Smooth muscle cell of the brain vasculature (primary cell): Measurements from ENCODE around the gene MBTD1.
"Not testable (repeated sequence)": the region's sequence is repeated elsewhere in the genome, so short reads cannot be mapped to it uniquely, and the experiment has no call there.

Experiments
- DNase-seq: peaks from one replicate; pipeline ENCODE4 v3.0.0-alpha.2; 2012; ENCODE audit warnings: low read depth, low spot score

Gene MBTD1

DNA sequence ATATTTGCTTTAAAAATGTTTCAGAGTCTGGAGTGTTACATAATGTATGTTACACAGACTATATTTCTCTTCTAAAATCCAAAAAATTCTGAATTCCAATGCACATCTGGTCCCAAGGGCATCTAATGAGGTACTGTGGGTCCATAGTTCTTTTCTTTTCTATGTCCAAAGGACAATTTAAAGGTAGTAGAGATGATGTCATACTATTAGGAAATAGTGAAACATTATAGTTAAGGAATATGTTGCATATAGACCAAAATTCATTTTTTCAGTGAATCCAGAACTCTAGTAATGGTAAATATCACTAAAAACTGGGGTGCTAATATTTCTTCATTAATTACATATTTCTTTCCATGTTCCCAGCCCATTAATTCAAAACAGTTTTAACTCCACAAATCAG lies 70.7 kb downstream of the MBTD1 start:
- DNase-seq = no peak

DNA sequence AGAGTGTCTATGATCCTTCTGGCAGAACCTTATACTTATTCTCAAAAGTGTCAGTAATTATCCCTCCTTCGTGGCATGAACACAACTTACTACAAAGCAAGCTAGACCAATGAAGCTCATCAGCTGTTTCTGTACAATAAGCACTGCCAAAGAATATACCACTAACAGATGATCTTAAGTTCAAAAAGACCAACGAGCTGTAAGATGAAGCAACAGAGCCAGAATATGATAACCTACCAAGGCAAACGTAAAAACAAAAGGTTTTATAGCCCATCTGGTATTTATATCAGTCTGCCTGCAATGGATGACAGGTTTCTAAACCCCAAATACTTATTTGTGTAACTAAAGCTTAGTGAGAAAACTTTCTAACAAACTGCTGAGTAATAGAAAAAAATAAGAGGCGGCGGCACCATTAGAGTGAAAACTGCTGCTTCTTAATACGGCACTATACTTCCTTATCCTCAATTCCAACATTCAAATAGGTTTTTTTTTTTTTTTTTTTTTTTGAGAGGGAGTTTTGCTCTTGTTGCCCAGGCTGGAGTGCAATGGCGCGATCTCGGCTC lies 71.5 kb downstream of the MBTD1 start:
- no peak for DNase-seq

DNA sequence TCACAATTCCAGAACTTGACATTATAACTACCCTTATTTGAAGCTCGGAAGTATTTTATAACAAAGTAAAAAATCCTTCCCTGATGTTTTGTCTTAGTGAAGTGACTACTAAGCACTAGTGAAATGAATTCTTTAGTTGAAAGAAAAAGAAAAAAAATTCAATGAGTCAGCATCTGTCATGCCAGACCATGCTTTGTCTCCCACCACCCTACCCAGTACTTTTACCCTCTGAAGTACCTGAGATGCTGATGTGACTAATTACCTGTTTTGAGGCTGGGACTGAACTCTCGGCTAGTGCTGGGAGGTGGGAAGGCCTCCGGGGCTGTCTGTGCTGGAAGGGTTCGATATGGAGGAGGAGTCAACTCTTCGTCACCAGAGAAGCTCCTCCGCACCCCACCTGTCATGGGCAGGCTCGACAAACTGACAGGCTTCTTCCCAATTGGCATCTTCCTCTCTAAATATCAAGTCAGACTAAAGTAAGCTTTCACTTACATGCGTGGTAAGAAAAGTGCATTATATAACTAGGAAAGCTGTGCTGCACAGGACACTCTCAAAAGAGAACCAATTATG lies 74.0 kb downstream of the MBTD1 start:
- no peak for DNase-seq

DNA sequence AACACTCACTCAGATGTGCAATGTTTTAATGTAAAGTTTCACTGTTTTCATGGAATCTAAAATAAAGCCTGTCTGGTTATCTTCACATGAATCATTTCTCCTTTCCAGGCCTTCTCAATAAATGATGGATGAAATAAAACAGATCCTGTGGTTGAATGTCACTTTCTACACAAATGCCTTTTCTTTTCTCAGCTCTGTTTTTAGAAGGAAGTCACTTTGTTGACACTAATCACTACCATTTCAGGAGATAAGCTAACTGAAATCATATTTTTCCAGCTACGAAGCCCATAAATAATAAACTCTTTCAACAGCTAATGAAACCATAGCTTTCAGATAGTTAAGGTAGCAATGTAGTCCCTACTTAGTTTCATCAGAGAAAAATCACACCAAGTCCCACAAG lies 75.7 kb downstream of the MBTD1 start:
- no peak for DNase-seq

DNA sequence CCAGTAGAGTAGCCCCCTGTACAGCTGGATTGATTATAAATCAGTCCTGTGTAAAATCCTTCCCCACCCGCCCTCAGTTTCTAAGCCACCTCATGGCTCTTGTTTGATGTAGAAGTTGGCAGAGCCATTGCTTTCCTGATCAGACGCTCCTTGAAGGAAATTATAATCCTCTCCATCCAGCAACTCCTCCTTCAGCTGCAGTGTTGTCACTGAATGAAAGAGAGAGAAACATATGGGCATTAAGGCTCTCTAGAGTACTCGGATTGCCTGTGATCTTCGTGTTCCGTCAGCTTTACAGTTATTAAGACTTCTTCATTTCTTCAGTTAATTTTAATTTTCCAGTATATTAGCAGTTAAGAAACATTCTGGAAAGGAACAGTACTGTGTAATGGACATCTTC lies 79.4 kb downstream of the MBTD1 start:
- DNase-seq = no peak

DNA sequence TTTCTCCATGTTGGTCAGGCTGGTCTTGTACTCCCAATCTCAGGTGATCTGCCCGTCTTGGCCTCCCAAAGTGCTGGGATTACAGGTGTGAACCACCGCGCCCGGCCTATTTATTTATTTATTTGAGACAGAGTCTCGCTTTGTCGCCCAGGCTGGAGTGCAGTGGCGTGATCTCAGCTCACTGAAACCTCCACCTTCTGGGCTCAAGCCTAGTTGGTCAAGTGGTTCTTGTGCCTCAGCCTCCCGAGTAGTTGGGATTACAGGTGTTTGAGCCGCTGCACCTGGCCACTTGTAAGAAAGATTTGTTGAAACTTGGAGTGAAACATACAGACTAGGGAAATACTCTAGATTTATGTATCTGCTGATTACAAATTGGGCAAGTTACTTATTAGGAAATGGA lies 87.8 kb downstream of the MBTD1 start:
- DNase-seq = not testable (repeated sequence)

DNA sequence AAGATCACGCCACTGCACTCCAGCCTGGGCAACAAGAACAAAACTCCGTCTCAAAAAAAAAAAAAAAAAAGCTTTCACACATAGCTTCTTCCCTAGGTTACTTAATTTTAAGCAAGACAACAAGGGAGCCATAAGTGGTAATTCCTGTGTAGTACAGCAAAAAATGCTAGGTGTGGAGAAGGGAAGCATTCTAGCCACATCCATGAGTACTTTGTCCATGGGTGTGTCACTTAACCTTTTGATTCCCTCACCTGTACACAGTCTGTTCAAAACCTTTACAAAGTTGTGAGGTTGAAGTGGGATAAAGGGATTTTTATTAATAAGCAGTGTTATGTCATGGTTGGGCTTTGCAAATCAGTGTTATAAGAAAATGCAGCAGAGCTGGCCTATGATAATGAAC lies 89.1 kb downstream of the MBTD1 start:
- DNase-seq = no peak

DNA sequence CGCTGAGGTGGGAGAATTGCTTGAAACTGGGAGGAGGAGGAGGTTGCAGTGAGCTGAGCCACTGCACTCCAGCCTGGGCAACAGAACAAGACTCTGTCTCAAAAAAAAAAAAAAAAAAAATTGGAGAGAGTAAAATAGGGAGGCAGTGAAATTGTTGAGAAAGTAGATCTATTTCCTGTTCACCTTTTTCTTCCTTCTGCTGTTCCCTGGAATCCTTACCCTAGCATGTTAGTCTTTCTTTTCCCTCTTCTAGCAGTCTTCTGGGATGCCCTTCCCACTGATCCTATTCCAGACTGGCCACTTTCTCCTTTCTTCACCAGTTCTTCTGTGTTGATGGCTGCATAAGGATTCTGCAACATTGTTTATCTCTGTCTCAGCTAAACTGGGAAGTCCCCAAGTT lies 90.5 kb downstream of the MBTD1 start:
- no peak for DNase-seq

DNA sequence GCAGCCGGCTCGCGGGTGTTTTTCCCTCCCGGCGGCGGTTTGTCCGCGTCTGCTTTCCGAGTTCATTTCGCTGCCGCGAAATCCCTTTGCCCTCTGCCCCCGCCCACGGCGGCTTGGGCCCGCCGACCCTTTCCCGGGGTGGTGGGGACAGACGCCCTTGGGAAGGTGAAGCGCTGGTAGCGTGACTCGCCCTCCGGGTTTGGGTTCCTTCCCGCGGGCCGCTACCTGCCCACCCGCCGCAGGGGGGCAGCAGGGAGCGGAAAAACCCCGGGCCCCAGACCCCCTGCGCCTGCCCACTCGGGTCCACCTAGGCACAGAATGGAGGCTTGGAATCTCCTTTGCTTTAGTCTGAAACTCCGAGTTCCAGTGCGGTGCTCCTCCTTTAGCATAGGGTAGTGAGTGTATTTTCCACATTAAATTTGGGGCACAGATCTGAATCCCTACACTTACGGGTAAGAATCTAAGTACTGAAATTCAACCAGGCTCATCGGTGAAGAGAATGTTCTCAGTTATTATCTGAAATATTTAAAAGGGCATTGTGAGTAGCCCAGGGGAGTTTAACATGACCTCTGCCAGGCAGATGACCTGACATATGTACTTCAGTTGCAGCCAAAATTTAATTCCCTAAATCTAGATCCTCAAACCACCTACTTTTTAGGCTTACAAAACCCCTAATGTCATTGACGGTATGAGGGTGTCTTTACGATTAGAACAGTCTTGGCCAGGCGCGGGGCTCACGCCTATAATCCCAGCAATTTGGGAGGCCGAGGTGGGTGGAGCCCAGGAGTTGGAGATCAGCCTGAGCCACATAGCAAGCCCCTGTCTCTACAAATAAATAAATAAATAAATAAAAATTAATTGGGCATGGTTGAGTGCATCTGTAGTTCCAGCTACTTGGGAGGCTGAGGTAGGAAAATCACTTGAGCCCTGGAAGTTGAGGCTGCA lies 92.6 kb downstream of the MBTD1 start:
- DNase-seq = no peak

DNA sequence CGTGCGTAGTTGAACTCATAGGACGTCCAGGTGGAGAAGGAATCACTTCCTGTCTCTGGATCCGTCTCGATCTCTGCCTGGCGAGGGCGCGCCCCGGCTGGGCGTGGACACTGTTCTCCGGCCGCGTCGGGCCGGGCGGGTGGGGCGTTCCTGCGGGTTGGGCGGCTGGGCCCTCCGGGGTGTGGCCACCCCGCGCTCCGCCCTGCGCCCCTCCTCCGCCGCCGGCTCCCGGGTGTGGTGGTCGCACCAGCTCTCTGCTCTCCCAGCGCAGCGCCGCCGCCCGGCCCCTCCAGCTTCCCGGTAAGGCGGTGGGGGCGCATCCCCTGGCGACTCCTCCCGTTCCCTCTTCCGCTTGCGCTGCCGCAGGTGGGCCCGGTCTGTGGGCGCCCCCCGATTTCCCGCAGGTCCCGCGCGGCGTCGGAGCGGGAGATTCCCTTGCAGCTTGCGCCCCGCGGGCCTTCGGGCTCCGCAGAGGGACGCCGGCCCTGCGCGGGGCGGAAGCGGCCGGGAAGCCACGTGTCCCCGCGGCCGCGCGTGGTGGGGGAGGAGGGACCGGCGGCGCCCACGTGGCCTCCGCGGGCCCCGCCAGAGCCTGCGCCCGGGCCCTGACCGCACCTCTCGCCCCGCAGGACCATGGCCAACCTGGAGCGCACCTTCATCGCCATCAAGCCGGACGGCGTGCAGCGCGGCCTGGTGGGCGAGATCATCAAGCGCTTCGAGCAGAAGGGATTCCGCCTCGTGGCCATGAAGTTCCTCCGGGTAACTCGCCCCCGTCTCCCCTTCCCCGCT lies 93.5 kb downstream of the MBTD1 start, which contains the start of gene NME2:
TSS of gene NME2 (plus strand) at position 214 of the 789 bp plus-strand sequence. CDS start at position 634, 420 bp downstream.
- DNase-seq = peak; percentile 54

DNA sequence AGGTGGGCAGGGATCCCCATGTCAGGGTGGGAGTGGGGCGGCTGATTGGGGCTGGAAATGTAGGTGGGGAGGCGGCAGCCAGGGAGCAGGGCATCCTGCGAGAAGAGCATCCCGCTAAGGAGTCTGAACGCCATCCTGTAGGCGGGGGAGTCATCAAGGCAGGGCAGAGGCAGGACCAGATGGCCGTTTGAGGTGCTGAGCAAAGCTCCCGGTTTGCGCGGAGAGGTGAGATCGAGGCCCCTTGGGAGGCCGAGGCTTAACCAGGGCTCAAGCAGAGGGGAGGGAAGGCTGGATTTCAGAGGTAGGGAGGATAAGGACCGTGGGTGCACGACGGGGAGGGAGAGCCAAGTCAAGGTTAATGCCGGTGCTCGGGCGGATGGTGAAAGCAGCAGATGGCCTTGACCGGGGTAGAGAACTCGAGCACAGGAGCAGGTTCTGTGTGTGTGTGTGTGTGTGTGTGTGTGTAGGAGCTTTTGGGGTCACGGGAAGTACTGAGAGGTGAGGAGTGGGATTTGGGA lies 94.1 kb downstream of the MBTD1 start:
- no peak for DNase-seq

DNA sequence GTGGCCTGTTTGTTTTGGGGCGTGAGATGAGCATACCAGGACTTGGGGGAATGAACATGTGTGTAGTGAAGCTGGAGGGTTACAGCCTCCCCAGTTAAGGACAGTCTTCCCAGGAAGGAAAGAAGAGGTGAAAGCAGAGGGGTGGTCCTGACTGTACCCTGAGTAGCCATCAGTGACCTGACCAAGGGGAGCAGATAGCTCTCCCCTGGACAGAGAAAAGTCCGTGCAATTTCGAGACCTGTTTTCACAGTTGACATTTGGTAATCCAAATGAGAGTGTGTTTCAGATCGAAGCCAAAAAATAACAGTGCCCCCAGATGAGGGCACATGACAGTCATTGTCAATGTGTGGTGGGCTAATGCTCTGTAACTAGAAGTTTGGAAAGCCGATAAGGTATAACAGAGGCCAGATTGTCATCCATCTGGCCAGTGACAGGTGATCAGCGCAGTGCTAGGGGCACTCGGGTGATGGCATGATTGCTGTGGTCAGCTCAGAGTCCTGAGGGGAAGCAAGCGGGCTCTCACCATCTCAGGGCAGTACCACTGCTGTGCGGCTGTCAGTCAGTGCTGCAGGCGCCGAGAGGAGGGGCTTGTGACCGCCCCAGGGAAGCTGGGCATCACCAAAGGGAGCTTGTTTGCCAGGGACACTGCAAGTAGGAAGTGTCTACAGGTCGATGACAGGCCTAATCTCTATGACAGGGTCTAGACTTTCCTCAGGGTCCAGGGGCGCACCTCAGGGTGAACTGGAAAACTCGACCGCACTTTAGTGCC lies 94.8 kb downstream of the MBTD1 start:
- DNase-seq = no peak

DNA sequence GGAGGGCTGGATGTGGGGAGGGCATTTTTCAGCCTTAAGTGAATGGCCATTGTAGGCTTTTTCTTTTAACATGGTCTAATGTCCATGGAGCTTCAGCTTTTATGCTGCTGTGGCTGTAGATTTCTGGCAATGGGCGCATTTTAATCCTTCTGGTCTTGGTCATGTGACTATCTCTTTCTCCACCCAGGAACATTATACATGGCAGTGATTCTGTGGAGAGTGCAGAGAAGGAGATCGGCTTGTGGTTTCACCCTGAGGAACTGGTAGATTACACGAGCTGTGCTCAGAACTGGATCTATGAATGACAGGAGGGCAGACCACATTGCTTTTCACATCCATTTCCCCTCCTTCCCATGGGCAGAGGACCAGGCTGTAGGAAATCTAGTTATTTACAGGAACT lies 98.3 kb downstream of the MBTD1 start:
- DNase-seq = no peak

DNA sequence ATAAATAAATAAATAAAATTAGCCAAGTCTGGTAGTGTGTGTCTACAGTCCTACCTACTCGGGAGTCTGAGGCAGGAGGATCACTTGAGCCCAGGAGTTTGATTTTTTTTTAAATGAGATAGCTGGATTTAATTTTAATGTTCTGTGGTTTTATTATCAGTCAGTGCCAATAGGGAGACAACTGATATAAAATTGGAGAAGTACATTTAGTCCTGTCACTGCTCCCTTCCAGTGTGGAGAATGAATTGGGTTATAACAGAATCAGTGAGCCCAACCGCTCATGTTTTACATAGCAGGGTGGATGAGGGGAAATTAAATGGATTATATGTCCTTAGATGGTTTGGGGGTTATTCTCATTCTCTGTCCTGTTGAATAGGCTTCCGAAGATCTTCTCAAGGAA lies 100.2 kb downstream of the MBTD1 start:
- DNase-seq = no peak

DNA sequence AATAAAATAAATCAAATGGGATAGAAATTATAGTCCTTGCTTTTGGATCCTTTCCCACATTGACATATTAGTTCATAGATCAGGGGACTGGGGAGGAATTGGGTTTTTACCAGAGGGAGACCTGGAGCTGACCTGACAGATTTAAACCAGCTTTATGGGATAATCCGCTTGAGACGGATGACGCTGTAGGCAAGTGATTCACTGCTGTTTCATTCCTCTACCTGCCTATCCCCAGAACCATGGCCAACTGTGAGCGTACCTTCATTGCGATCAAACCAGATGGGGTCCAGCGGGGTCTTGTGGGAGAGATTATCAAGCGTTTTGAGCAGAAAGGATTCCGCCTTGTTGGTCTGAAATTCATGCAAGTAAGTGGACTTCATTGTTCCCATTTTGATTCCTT lies 104.4 kb downstream of the MBTD1 start:
- no peak for DNase-seq

DNA sequence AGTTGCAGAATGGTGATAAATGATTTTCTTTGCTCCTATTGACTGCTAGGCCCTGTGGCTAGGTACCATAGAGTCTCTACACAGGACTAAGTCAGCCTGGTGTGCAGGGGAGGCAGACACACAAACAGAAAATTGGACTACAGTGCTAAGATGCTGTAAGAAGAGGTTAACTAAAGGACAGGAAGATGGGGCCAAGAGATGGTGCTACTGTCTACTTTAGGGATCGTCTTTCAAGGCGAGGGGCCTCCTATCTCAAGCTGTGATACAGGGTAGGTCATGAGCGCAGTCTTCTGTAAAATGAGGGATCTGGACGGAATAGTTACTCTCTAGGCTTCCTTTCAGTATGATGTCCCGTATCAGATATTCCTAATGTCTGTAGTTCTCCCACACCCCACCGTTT lies 105.7 kb downstream of the MBTD1 start:
- DNase-seq = no peak

DNA sequence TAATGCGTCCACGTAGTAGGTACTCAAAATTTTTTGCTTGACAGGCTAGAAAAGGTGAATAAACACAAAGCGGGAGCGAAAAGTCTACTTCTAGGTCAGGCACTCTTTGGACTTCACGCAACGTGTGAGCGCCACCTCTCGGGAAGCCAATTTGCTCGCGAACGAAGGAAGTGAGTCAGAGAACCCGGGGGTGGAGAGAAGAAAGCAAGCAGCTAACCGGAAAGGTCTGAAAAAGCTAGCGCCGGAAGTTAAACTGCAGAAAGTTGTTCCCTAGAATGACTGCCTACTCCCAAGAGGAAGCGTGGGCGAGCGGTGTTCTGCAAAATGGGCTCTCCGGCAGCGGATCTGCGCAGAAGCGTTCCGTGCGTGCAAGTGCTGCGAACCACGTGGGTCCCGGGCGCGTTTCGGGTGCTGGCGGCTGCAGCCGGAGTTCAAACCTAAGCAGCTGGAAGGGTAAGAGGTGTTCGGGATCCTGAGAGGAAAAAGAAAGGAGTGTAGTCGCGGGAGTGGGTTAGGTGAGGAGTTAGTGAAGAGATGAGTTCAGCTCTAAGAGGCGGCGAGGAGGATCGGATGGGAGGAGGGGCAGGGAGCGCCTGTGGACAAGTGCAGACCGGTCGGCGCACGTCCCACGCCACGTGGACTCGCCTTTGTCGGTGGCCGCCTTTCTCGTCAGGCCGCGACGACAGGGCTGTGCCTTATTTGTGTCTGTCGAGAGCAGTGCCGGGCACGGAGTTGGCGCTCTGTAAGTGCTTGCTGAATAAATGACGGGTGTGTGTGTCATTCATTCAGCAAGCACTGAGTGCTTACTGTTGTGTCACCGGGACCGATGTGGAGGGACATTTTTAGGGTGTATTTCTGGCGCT lies 106.4 kb downstream of the MBTD1 start, which contains the start of gene NME1:
TSS of gene NME1 (plus strand) at position 350 of the 863 bp plus-strand sequence. CDS start 2,096 bp downstream, outside the sequence.
- peak; percentile 98 for DNase-seq

DNA sequence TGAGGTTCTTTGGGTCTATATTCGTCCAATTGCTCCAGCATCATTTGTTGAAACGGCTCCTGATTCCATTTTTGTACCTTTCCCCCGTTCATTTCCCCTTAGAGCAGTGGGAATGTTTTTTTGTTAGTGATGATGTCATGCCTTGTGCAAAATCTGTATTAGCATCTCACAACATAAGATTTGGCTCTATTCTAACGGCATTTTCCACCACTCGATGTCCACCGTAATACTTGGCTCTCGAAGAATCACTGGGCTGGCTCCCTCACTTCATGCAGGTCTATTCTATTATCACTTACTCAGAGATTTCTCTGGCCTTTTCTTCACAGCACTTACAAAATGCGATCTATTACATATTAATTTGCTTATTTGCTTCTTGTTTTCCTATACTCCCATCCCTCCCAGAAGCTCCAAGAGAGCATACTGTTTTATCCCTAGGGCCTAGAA lies 107.1 kb downstream of the MBTD1 start:
- no peak for DNase-seq

DNA sequence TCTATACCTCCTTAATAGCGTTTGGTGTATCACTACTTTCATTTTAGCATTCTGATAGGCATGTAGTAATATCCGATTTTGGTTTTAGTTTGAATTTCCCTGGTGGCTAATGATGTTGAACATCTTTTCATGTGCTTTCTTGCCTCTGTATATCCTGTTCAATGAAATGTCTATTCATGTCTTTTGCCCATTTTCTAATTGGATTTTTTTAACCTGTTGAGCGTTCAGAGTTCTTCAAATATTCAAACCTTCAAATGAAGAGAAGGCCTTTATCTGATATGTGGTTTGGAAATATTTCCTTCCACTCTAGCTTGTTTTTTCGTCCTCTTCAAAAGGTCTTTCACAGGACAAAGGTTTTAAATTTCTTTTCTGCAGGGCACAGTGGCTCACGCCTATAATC lies 108.9 kb downstream of the MBTD1 start:
- no peak for DNase-seq

DNA sequence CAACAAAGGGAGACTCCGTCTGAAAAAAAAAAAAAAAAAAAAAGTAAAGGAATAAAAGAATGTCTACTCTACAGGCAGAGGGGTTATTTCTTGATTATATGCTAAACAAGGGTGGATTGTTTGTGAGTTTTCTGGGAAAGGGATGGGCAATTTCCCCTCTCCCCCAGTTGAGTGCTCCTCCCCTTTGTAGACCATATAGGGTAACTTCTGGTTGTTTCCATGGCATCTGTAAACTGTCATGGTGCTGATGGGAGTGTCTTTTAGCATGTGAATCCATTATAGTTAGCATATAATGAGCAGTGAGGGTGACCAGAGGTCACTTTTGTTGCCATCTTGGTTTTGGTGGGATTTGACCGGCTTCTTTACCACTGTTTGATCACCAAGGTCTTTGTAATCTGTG lies 110.7 kb downstream of the MBTD1 start:
- DNase-seq = no peak
